Fibroblast of pulmonary artery (primary cell): ENCODE results near the gene ATG4B.

Experiments used
- DNase-seq: peaks from one replicate; pipeline ENCODE4 v3.0.0-alpha.2; 2010; ENCODE audit warnings: low read depth
- H3K4me3 ChIP-seq: replicated peaks from 2 replicates; pipeline ENCODE4 v1.5.1; 2011; ENCODE audit warnings: low read depth, mild to moderate bottlenecking, control low read depth, low read length, moderate library complexity
- TF ChIP-seq, protein P1 (sequence below): IDR thresholded peaks from 2 replicates; pipeline ENCODE4 v1.5.1; 2011; ENCODE audit warnings: mild to moderate bottlenecking, control low read depth, low read length, inconsistent platforms; ENCODE audit errors: missing control alignments

Gene ATG4B

DNA sequence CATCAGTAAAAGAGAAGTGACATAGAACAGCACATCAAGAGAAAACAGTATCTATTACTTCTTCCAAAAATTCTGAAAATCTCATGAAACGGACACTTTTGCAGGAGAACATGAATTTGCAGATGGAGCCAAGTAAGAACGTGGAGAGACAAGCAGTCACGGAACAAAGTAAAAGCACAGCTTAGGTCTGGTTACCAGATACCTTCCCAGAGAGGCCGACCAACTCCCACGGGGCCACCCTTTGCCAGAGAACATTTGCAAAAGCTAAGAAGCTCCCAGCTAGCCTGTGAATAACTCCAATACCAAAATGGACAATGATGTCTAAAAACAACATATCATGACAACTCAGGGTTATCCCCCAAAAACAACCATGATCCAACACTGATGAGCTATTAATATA, 39.4 kb upstream of the ATG4B start:
- no peak overlapping the region for H3K4me3 ChIP-seq
- DNase-seq: no peak
- TF ChIP-seq, protein P1, sequence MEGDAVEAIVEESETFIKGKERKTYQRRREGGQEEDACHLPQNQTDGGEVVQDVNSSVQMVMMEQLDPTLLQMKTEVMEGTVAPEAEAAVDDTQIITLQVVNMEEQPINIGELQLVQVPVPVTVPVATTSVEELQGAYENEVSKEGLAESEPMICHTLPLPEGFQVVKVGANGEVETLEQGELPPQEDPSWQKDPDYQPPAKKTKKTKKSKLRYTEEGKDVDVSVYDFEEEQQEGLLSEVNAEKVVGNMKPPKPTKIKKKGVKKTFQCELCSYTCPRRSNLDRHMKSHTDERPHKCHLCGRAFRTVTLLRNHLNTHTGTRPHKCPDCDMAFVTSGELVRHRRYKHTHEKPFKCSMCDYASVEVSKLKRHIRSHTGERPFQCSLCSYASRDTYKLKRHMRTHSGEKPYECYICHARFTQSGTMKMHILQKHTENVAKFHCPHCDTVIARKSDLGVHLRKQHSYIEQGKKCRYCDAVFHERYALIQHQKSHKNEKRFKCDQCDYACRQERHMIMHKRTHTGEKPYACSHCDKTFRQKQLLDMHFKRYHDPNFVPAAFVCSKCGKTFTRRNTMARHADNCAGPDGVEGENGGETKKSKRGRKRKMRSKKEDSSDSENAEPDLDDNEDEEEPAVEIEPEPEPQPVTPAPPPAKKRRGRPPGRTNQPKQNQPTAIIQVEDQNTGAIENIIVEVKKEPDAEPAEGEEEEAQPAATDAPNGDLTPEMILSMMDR: no peak

DNA sequence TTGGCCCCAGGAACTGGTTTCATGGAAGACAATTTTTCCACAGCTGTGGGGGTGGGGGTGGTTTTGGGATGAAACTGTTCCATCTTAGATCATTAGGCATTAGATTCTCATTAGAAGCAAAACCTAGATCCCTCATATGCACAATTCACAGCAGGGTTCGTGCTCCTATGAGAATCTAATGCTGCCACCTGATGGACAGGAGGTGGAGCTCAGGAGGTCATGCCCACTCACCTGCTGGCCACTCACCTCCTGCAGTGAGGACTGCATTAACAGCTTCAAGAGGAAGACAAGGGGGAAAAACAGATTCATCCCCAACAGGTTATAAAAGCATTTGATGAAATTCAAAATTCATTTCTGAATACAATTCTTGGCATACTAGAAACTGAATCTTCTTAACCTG, 39.0 kb upstream of the ATG4B start:
- H3K4me3 ChIP-seq: no peak overlapping the region
- TF ChIP-seq, protein P1: peak; percentile 19
- peak; percentile 18 for DNase-seq

DNA sequence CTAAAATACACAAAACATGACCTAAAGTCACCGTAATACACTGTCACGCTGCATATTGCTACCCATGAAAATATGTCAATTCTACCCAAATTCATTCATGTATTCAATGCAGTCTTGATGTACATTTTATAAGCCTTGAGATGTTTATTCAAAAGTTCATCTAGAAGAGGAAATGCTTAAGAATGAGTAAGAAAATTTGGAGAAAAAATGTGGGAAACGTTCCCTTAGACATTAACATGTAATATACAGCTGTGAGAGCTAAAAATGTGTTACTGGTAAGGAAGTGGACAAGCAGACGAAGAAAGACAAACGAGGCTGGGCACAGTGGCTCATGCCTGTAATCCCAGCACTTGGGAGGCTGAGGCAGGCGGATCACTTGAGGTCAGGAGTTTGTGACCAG, 37.9 kb upstream of the ATG4B start:
- H3K4me3 ChIP-seq: no peak overlapping the region
- DNase-seq: no peak
- TF ChIP-seq, protein P1: no peak

DNA sequence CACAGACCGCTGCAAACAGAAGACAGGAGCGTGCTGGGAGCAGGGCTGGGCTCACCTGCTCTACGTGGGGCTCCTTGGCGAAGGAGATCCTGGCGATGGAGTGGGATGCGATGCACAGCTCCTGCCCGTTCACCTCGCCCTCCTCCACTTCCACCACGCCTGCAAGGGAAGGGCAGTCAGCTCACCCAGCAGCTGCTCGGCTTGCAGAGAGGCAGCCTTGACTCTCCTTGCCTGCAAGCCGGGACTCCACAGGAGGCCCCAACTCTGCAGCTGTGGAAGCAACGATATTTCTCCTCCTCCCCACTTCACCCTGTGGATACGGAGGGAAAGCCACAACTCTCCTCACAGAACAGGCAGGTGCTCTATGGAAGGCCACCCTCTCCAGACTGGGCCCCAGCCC, 35.7 kb upstream of the ATG4B start:
- DNase-seq: no peak
- TF ChIP-seq, protein P1: no peak
- no peak overlapping the region for H3K4me3 ChIP-seq

DNA sequence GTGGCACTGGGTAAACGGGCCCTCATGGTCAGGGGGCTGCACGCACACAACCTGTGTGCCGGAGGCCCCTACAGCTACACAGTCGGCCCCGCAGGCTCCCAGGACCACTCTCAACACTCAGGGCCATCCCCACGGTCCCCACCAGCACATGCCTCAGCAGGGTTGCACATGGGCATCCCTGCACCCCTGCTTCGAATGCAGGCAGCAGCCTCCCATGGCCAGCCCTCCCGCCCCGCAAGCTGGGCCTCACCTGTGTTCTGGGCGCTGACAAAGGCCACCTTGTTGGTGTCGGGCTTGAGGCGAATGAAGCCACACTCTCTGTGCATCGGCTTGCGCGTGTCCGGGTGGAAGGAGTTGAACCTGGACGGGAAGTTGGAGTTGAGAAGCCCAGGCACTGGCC, 34.8 kb upstream of the ATG4B start:
- DNase-seq: no peak
- TF ChIP-seq, protein P1: no peak
- H3K4me3 ChIP-seq: no peak overlapping the region

DNA sequence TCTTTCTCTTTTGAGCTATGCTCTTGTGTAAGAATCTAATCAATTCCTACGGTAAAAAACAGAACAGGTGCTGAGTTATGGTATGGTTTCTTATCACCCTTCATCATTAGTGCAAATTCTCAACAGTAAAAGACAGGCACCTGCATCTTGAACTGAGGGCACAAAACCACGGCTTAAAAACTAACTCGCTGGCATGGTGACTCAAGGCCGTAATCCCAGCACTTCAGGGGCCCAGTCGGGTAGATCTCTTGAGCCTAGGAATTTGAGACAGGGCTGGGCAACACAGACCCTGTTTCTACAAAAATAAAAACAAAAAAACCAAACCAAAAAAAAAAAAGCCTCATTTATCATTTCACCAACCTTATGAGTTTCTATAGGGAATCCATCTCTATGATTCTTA, 33.8 kb upstream of the ATG4B start:
- DNase-seq: no peak
- TF ChIP-seq, protein P1: no peak
- H3K4me3 ChIP-seq: no peak overlapping the region

DNA sequence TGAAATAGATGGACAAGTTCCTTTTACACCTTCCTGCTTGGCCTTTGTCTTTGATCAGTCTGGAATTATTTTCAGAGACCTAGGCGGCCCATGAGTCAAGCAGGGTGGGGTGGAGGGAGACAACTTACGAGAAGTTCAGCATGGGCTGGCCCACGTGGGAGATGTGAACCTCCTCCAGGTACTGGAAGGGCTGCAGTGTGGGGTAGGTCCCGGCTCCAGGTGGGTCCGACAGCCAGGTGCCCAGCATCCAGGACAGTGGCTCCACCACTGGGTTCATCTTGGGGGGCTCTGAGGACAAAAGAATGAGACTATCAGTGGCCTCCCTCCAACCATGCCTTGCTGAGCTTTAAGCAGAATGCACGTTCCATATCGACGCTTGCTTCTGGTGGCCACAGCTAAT, 31.3 kb upstream of the ATG4B start:
- TF ChIP-seq, protein P1: no peak
- DNase-seq: no peak
- H3K4me3 ChIP-seq: no peak overlapping the region
